RWPE2 (cell line): ENCODE measurements around the gene ANO3.

Source experiments
- ATAC-seq: fragments of 200-7000 bp; cut with Tn5 transposase; 3 replicates; pipeline ENCODE4 v1.9.1; 2021; ENCODE audit warnings: low read depth
- DNase-seq: peaks from one replicate; pipeline ENCODE4 v3.0.0-alpha.2; 2020; ENCODE audit warnings: low spot score
- H3K27ac ChIP-seq: fragments of 450-650 bp; 2 replicates; pipeline ENCODE4 v1.5.1; 2017; ENCODE audit warnings: mild to moderate bottlenecking; ENCODE audit not compliant: poor library complexity, severe bottlenecking
- H3K27me3 ChIP-seq: fragments of 250-450 bp; sonication (Bioruptor Pico); 2 replicates; pipeline ENCODE4 v1.5.1; 2021; ENCODE audit warnings: mild to moderate bottlenecking, moderate library complexity; ENCODE audit not compliant: insufficient read depth, poor library complexity, severe bottlenecking
- H3K36me3 ChIP-seq: fragments of 250-450 bp; sonication (Bioruptor Pico); 2 replicates; pipeline ENCODE4 v1.5.1; 2020; ENCODE audit warnings: low read depth, mild to moderate bottlenecking, moderate library complexity
- H3K4me1 ChIP-seq: fragments of 250-450 bp; sonication (Bioruptor Pico); 2 replicates; pipeline ENCODE4 v1.5.1; 2021; ENCODE audit warnings: mild to moderate bottlenecking, moderate library complexity; ENCODE audit not compliant: insufficient read depth, poor library complexity, severe bottlenecking
- H3K4me3 ChIP-seq: fragments of 250-450 bp; sonication (Bioruptor Pico); 2 replicates; pipeline ENCODE4 v1.5.1; 2021; ENCODE audit warnings: mild to moderate bottlenecking, moderate library complexity; ENCODE audit not compliant: severe bottlenecking
- H3K9me3 ChIP-seq: fragments of 250-450 bp; sonication (Bioruptor Pico); 2 replicates; pipeline ENCODE4 v1.5.1; 2021; ENCODE audit warnings: mild to moderate bottlenecking, moderate library complexity; ENCODE audit not compliant: severe bottlenecking
- TF ChIP-seq, protein P1 (sequence below): fragments of 450-650 bp; IDR thresholded peaks from one replicate; pipeline ENCODE4 v1.5.1; 2017; ENCODE audit warnings: mild to moderate bottlenecking, moderate library complexity; ENCODE audit not compliant: poor library complexity, severe bottlenecking

ANO3 gene

GRCh38 chr11:26474401-26474800 lies 142.5 kb downstream of the ANO3 start:
- no peaks in the 10 kb centered on the region for H3K36me3 ChIP-seq
- TF ChIP-seq, protein P1, sequence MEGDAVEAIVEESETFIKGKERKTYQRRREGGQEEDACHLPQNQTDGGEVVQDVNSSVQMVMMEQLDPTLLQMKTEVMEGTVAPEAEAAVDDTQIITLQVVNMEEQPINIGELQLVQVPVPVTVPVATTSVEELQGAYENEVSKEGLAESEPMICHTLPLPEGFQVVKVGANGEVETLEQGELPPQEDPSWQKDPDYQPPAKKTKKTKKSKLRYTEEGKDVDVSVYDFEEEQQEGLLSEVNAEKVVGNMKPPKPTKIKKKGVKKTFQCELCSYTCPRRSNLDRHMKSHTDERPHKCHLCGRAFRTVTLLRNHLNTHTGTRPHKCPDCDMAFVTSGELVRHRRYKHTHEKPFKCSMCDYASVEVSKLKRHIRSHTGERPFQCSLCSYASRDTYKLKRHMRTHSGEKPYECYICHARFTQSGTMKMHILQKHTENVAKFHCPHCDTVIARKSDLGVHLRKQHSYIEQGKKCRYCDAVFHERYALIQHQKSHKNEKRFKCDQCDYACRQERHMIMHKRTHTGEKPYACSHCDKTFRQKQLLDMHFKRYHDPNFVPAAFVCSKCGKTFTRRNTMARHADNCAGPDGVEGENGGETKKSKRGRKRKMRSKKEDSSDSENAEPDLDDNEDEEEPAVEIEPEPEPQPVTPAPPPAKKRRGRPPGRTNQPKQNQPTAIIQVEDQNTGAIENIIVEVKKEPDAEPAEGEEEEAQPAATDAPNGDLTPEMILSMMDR, result no peak
- H3K9me3 ChIP-seq, result no peaks in the 10 kb centered on the region
- H3K4me1 ChIP-seq, result no peaks in the 10 kb centered on the region
- H3K27ac ChIP-seq, result no peak overlapping the region
- no peaks in the 10 kb centered on the region for H3K27me3 ChIP-seq
- ATAC-seq (no peak), DNase-seq (no peak)
- no peak overlapping the region for H3K4me3 ChIP-seq

GRCh38 chr11:26477396-26477795 lies 145.5 kb downstream of the ANO3 start:
- no peak overlapping the region for H3K4me3 ChIP-seq
- TF ChIP-seq, protein P1, result no peak
- H3K27me3 ChIP-seq, result no peaks in the 10 kb centered on the region
- no peak overlapping the region for H3K27ac ChIP-seq
- H3K4me1 ChIP-seq, result no peaks in the 10 kb centered on the region
- DNase-seq (no peak), ATAC-seq (no peak)
- no peaks in the 10 kb centered on the region for H3K9me3 ChIP-seq
- H3K36me3 ChIP-seq, result no peaks in the 10 kb centered on the region

GRCh38 chr11:26478710-26479109 lies 146.8 kb downstream of the ANO3 start:
- Histone ChIP-seq H3K4me3 (no peak overlapping the region), H3K36me3 (no peaks in the 10 kb centered on the region), H3K9me3 (no peaks in the 10 kb centered on the region), H3K4me1 (no peaks in the 10 kb centered on the region), H3K27me3 (no peaks in the 10 kb centered on the region), H3K27ac (no peak overlapping the region)
- TF ChIP-seq, protein P1, result no peak
- DNase-seq (no peak), ATAC-seq (no peak)

GRCh38 chr11:26480041-26480440 lies 148.1 kb downstream of the ANO3 start:
- TF ChIP-seq, protein P1, result no peak
- ATAC-seq, result no peak
- H3K27me3 ChIP-seq, result no peaks in the 10 kb centered on the region
- no peak for DNase-seq
- H3K4me1 ChIP-seq, result no peaks in the 10 kb centered on the region
- no peaks in the 10 kb centered on the region for H3K36me3 ChIP-seq
- H3K9me3 ChIP-seq, result no peaks in the 10 kb centered on the region
- no peak overlapping the region for H3K27ac ChIP-seq
- no peak overlapping the region for H3K4me3 ChIP-seq

- DNase-seq, result no peak
- no peak for ATAC-seq
- Histone ChIP-seq H3K36me3 (no peaks in the 10 kb centered on the region), H3K4me3 (no peak overlapping the region), H3K27me3 (no peaks in the 10 kb centered on the region), H3K9me3 (no peaks in the 10 kb centered on the region), H3K4me1 (no peaks in the 10 kb centered on the region), H3K27ac (no peak overlapping the region)
- TF ChIP-seq, protein P1, result no peak
These were observed 151.2 kb downstream of the ANO3 start for GRCh38 chr11:26483108-26483507.
